A549 (cell line): Measurements from ENCODE around the gene PTGR3. TPM values are rescaled to one million over a fixed set of nuclear protein-coding genes. Genes with fewer than 3 reads are reported as not detected.

ENCODE experiments used
- ATAC-seq, 2 experiments: fragments of 200-7000 bp in 1 of 2; fragments of >200 bp in 1 of 2; cut with Nextera tagmentation in 1 of 2; cut with Tn5 transposase in 1 of 2; 3 replicates each; pipeline versions ENCODE4 v1.8.0 to v1.9.1; 2018 to 2020; ENCODE audit warnings: mild to moderate bottlenecking in 1 of 2, moderate library complexity in 1 of 2
- CTCF ChIA-PET: fragments of 300-600 bp; sonication (Branson Sonifier 250); formaldehyde crosslinking; extraction: SDS; loops from one replicate; lab custom pipeline; 2021; ENCODE audit warnings: antibody characterized with exemption, inconsistent platforms; lab: Yijun Ruan, JAX
- POLR2A ChIA-PET: fragments of 350-600 bp; formaldehyde crosslinking; extraction: SDS; loops from one replicate; lab custom pipeline; 2021; ENCODE audit warnings: antibody characterized with exemption, inconsistent platforms; lab: Yijun Ruan, JAX
- DNase-seq, 2 experiments: peaks; one replicate each; pipeline versions ENCODE4 v3.0.0 to v3.0.0-alpha.2; 2011 to 2016; ENCODE audit warnings: low read depth in 1 of 2, low spot score in 1 of 2
- FAIRE-seq: peaks from 2 replicates; lab custom pipeline; 2011; peaks lifted over from hg19 to GRCh38; lab: Jason Lieb, UNC
- H3K27ac ChIP-seq, 2 experiments: fragments of >200 bp; sonication (Bioruptor Twin); formaldehyde crosslinking; 3 replicates each; pipeline ENCODE4 v1.5.1; 2016 to 2017
- H3K4me1 ChIP-seq: fragments of >200 bp; sonication (Bioruptor Twin); formaldehyde crosslinking; 3 replicates; pipeline ENCODE4 v1.6.1; 2016
- H3K4me2 ChIP-seq: fragments of >200 bp; sonication (Bioruptor Twin); formaldehyde crosslinking; 3 replicates; pipeline ENCODE4 v1.6.1; 2016
- H3K4me3 ChIP-seq: fragments of >200 bp; sonication (Bioruptor Twin); formaldehyde crosslinking; 3 replicates; pipeline ENCODE4 v1.5.1; 2016
- H3K9me3 ChIP-seq: fragments of >200 bp; sonication (Bioruptor Twin); formaldehyde crosslinking; 3 replicates; pipeline ENCODE4 v1.6.1; 2016
- ATOH8 ChIP-seq: fragments of 250-450 bp; sonication (Bioruptor Pico); IDR thresholded peaks from 2 replicates; pipeline ENCODE4 v1.5.0; 2020; ENCODE audit warnings: low read depth, mild to moderate bottlenecking, moderate library complexity
- CHD2 ChIP-seq: fragments of 150-350 bp; IDR thresholded peaks from 2 replicates; pipeline ENCODE4 v1.6.1; 2014; ENCODE audit warnings: low read length; ENCODE audit not compliant: partially characterized antibody
- E2F6 ChIP-seq: IDR thresholded peaks from 2 replicates; pipeline ENCODE4 v1.6.1; 2012; ENCODE audit warnings: low read depth, borderline replicate concordance
- EHMT2 ChIP-seq: fragments of 200-600 bp; sonication (generic); IDR thresholded peaks from 2 replicates; pipeline ENCODE4 v1.6.1; 2016; ENCODE audit warnings: antibody characterized with exemption, low read depth, mild to moderate bottlenecking, moderate library complexity
- HOXB5 ChIP-seq: fragments of 250-450 bp; sonication (Bioruptor Pico); IDR thresholded peaks from 2 replicates; pipeline ENCODE4 v1.5.0; 2020; ENCODE audit warnings: mild to moderate bottlenecking, moderate library complexity
- JUN ChIP-seq, 2 experiments: fragments of >200 bp; sonication (Bioruptor Twin); formaldehyde crosslinking; IDR thresholded peaks; 2 replicates in 1 of 2; 3 replicates in 1 of 2; pipeline ENCODE4 v1.6.1; 2016 to 2017
- KDM1A ChIP-seq: fragments of 200-600 bp; sonication (generic); IDR thresholded peaks from 2 replicates; pipeline ENCODE4 v1.6.1; 2016; ENCODE audit warnings: low read depth, mild to moderate bottlenecking
- PHF8 ChIP-seq: fragments of 200-600 bp; sonication (generic); IDR thresholded peaks from 2 replicates; pipeline ENCODE4 v1.6.1; 2016; ENCODE audit warnings: low read depth, mild to moderate bottlenecking, antibody characterized with exemption, moderate library complexity, borderline replicate concordance
- POLR2A ChIP-seq: IDR thresholded peaks from 2 replicates; pipeline ENCODE4 v1.6.1; 2012; ENCODE audit warnings: mild to moderate bottlenecking, low read length
- RAD21 ChIP-seq, 2 experiments: fragments of >200 bp in 1 of 2; sonication (Bioruptor Twin) in 1 of 2; formaldehyde crosslinking in 1 of 2; IDR thresholded peaks in 1 of 2; conservative IDR thresholded peaks in 1 of 2; 2 replicates in 1 of 2; 3 replicates in 1 of 2; pipeline ENCODE4 v1.6.1; 2012 to 2018; ENCODE audit warnings: inconsistent platforms in 1 of 2
- RFX5 ChIP-seq: fragments of 450-650 bp; IDR thresholded peaks from 2 replicates; pipeline ENCODE4 v1.7.1; 2014; ENCODE audit warnings: antibody characterized with exemption, mild to moderate bottlenecking, moderate library complexity
- RNF2 ChIP-seq: fragments of 200-600 bp; sonication (generic); IDR thresholded peaks from 2 replicates; pipeline ENCODE4 v1.6.1; 2016; ENCODE audit warnings: low read depth, mild to moderate bottlenecking, antibody characterized with exemption, moderate library complexity, borderline replicate concordance
- SMC3 ChIP-seq: fragments of >200 bp; sonication (Bioruptor Twin); formaldehyde crosslinking; IDR thresholded peaks from 3 replicates; pipeline ENCODE4 v1.6.1; 2018; ENCODE audit warnings: inconsistent platforms
- SREBF2 ChIP-seq: fragments of 450-650 bp; IDR thresholded peaks from 2 replicates; pipeline ENCODE4 v1.6.1; 2014; ENCODE audit warnings: mild to moderate bottlenecking, moderate library complexity
- WGBS: methylation state at CpG from one replicate; pipeline ENCODE4 v1.1.6; 2017; ENCODE audit errors: missing lambda C conversion rate; 5-methylcytosine and 5-hydroxymethylcytosine counted together
- polyA plus RNA-seq, 4 experiments: library from polyadenylated mRNA; depleted of rRNA in 3 of 4; stranded (reverse); fragments of >200 nt; fragmentation: RNase III in 1 of 4; extraction: RNeasy Plus Mini Kit Qiagen cat#74134 plus additional on column Dnase treatment in 1 of 4; gene quantifications; 2 replicates in 3 of 4; 3 replicates in 1 of 4; pipeline ENCODE4 v1.2.3, GENCODE V29; 2011 to 2017
- TF ChIP-seq, protein P1 (sequence below): IDR thresholded peaks from 2 replicates; pipeline ENCODE4 v1.6.1; 2012
- TF ChIP-seq, protein P2 (sequence below): fragments of 250-450 bp; sonication (Bioruptor Pico); IDR thresholded peaks from 2 replicates; pipeline ENCODE4 v1.5.0; 2021; ENCODE audit warnings: mild to moderate bottlenecking, moderate library complexity, borderline replicate concordance

The PTGR3 gene
- polyA plus RNA-seq, 2 of the 4 experiments (the other 2 are of a cell fraction) = 7.2 to 18.5 TPM

GRCh38 chr18:75210274-75211001 is 1.5 kb upstream of the PTGR3 start, which contains the start of gene TSHZ1:
TSHZ1 (plus strand) TSS chr18:75210797; CDS start chr18:75211877, 1,080 bp downstream.
- Histone ChIP-seq H3K27ac (peak within 1 kb of the TSS; percentile 92 to 99), H3K9me3 (no peaks in the 10 kb centered on the region), H3K4me3 (peak within 1 kb of the TSS; percentile 83), H3K4me2 (peak within 1 kb of the TSS; percentile 77), H3K4me1 (peaks cover 22% of the 10 kb centered on the region)
- ChIA-PET POLR2A (interaction anchor here (0.6 to 0.8 kb wide), 4 partner anchors 17 to 231 kb away, joined by 4 to 12 read pairs (median 6); no protein-coding TSS in a partner anchor), CTCF (interaction anchor here (1.3 kb wide), 1 partner anchor 21 kb away, joined by 3 read pairs; no protein-coding TSS in a partner anchor)
- peak; percentile 51 to 76 for DNase-seq
- no peak for TF ChIP-seq CHD2
- TF ChIP-seq HOXB5 (CRISPR knock-in tag) = peak; percentile 97
- WGBS = 5% methylated on average over 15 of the region's 15 CpGs
- no peak for FAIRE-seq
- ATAC-seq = peak in 1 of 2 experiments; percentile 56; a peak in 3 of 6 replicates

- DNase-seq (no peak), FAIRE-seq (no peak), ATAC-seq (no peak)
- CTCF ChIA-PET = interaction anchor here (1.3 kb wide), 1 partner anchor 22 kb away, joined by 3 read pairs; no protein-coding TSS in a partner anchor
- peaks cover 22% of the 10 kb centered on the region for H3K4me1 ChIP-seq
- peak overlapping the region; percentile 83 for H3K4me3 ChIP-seq
- no peak for TF ChIP-seq SREBF2
- 0 out of 2 replicates have a peak, but pooled peaks have one; percentile 9 for TF ChIP-seq PHF8
- no peak for TF ChIP-seq JUN (IDR thresholded peaks at IDR 0.05)
- no peak for TF ChIP-seq KDM1A
- no peak for TF ChIP-seq RFX5
- no peak for TF ChIP-seq EHMT2
- no peak for TF ChIP-seq ATOH8 (CRISPR knock-in tag)
- TF ChIP-seq, all 56 proteins: peak for 1
- Histone ChIP-seq H3K27ac (peak overlapping the region; percentile 92 to 99), H3K9me3 (no peaks in the 10 kb centered on the region), H3K4me2 (peak overlapping the region; percentile 74)
- POLR2A ChIA-PET = no interaction called here
- 4% methylated on average over 8 of the region's 8 CpGs for WGBS
These were observed 966 bp upstream of the PTGR3 start for GRCh38 chr18:75209951-75210258.

DNA sequence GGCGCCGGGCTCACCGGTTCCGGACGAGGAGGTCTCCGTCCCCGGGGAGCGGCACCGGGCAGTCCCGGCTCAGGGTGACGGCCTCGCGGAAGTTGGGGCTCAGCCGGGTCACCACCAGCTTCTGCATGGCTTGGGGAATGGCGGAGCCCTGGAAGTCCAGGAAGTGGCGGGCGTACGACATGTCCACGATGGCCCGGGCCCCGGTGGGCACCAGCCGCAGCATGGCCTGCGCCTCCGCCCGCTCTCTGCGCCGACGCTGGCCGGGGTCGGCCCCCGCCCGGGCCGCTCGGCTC is 157 bp downstream of the PTGR3 start:
- peak overlapping the region; percentile 86 for H3K4me2 ChIP-seq
- CTCF ChIA-PET = no interaction called here
- ATAC-seq = peak in 1 of 2 experiments; percentile 57; a peak in 4 of 6 replicates

More for the DNA sequence above, 157 bp downstream of the PTGR3 start:
- FAIRE-seq (no peak), DNase-seq (no peak)
- H3K9me3 ChIP-seq = no peaks in the 10 kb centered on the region
- peak overlapping the region; percentile 92 to 99 for H3K27ac ChIP-seq
- H3K4me1 ChIP-seq = peaks cover 22% of the 10 kb centered on the region
- TF ChIP-seq PHF8 (peak; percentile 25; the same call in 1 of the 2 replicates), RNF2 (no peak), POLR2A (peak; percentile 31), RAD21 (conservative IDR thresholded peaks at IDR 0.05 in 1 of 2, IDR thresholded peaks at IDR 0.05 in 1 of 2) (0 out of 5 replicates have a peak, but pooled peaks of 1 of the 2 experiments have one; percentile 0), E2F6 (0 out of 2 replicates have a peak, but pooled peaks have one; percentile 11), SMC3 (no peak)
- TF ChIP-seq, protein P1, sequence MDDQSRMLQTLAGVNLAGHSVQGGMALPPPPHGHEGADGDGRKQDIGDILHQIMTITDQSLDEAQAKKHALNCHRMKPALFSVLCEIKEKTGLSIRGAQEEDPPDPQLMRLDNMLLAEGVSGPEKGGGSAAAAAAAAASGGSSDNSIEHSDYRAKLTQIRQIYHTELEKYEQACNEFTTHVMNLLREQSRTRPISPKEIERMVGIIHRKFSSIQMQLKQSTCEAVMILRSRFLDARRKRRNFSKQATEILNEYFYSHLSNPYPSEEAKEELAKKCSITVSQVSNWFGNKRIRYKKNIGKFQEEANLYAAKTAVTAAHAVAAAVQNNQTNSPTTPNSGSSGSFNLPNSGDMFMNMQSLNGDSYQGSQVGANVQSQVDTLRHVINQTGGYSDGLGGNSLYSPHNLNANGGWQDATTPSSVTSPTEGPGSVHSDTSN = no peak
- TF ChIP-seq, protein P2, sequence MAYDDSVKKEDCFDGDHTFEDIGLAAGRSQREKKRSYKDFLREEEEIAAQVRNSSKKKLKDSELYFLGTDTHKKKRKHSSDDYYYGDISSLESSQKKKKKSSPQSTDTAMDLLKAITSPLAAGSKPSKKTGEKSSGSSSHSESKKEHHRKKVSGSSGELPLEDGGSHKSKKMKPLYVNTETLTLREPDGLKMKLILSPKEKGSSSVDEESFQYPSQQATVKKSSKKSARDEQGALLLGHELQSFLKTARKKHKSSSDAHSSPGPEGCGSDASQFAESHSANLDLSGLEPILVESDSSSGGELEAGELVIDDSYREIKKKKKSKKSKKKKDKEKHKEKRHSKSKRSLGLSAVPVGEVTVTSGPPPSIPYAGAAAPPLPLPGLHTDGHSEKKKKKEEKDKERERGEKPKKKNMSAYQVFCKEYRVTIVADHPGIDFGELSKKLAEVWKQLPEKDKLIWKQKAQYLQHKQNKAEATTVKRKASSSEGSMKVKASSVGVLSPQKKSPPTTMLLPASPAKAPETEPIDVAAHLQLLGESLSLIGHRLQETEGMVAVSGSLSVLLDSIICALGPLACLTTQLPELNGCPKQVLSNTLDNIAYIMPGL (CRISPR knock-in tag) = no peak
- WGBS = no CpG with 5 or more reads among the region's 34 CpGs
- POLR2A ChIA-PET = interaction anchor here (0.6 kb wide), 4 partner anchors 25 to 618 kb away, joined by 3 to 6 read pairs (median 3); no protein-coding TSS in a partner anchor
- peak overlapping the region; percentile 83 for H3K4me3 ChIP-seq
